HepG2 (cell line): Measurements from ENCODE around the gene SNAI3. TPM values are rescaled to one million over a fixed set of nuclear protein-coding genes. Genes with fewer than 3 reads are reported as not detected.

Experiments used
- CBX5 ChIP-seq: sonication (generic); formaldehyde crosslinking; IDR thresholded peaks from 2 replicates; pipeline ENCODE4 v1.4.0; 2020; ENCODE audit warnings: missing genetic modification reagents, borderline replicate concordance
- CCDC6 ChIP-seq: sonication (generic); formaldehyde crosslinking; IDR thresholded peaks from 2 replicates; pipeline ENCODE4 v1.8.1; 2022; ENCODE audit warnings: mild to moderate bottlenecking, missing genetic modification reagents, moderate library complexity
- CREB1 ChIP-seq, 2 experiments: fragments of 450-650 bp in 1 of 2; IDR thresholded peaks; 2 replicates each; pipeline ENCODE4 v1.6.1; 2016 to 2017; ENCODE audit warnings: control low read depth in 1 of 2, mild to moderate bottlenecking in 1 of 2, missing compliant biosample characterization in 1 of 2, missing genetic modification characterization in 1 of 2
- GFI1 ChIP-seq: sonication (generic); formaldehyde crosslinking; IDR thresholded peaks from 2 replicates; pipeline ENCODE4 v1.5.0; 2020; ENCODE audit warnings: missing genetic modification reagents, mild to moderate bottlenecking, borderline replicate concordance
- GTF2F1 ChIP-seq: fragments of 150-350 bp; IDR thresholded peaks from 2 replicates; pipeline ENCODE4 v1.6.1; 2014; ENCODE audit warnings: low read length
- HOXA3 ChIP-seq: sonication (generic); formaldehyde crosslinking; IDR thresholded peaks from 2 replicates; pipeline ENCODE4 v1.5.0; 2020; ENCODE audit warnings: missing genetic modification reagents
- HOXA7 ChIP-seq: sonication (generic); formaldehyde crosslinking; IDR thresholded peaks from 2 replicates; pipeline ENCODE4 v1.8.1; 2022; ENCODE audit warnings: mild to moderate bottlenecking, missing genetic modification reagents, moderate library complexity
- MAF1 ChIP-seq: sonication (generic); formaldehyde crosslinking; IDR thresholded peaks from 2 replicates; pipeline ENCODE4 v1.5.0; 2020; ENCODE audit warnings: missing genetic modification reagents, borderline replicate concordance
- SATB2 ChIP-seq: sonication (generic); formaldehyde crosslinking; IDR thresholded peaks from 2 replicates; pipeline ENCODE4 v1.5.0; 2020; ENCODE audit warnings: missing genetic modification reagents
- SMC3 ChIP-seq: IDR thresholded peaks from 2 replicates; pipeline ENCODE4 v1.6.1; 2011; ENCODE audit warnings: low read length, improper control_type of control experiment
- ZNF33B ChIP-seq: sonication (generic); formaldehyde crosslinking; IDR thresholded peaks from 2 replicates; pipeline ENCODE4 v1.5.1; 2020; ENCODE audit warnings: mild to moderate bottlenecking, missing genetic modification reagents
- ZNF678 ChIP-seq: sonication (generic); formaldehyde crosslinking; IDR thresholded peaks from 2 replicates; pipeline ENCODE4 v1.4.0; 2020; ENCODE audit warnings: mild to moderate bottlenecking, missing genetic modification reagents
- ZNF788 ChIP-seq: sonication (generic); formaldehyde crosslinking; IDR thresholded peaks from 2 replicates; pipeline ENCODE4 v1.5.0; 2020; ENCODE audit warnings: mild to moderate bottlenecking, missing genetic modification reagents, borderline replicate concordance
- polyA plus RNA-seq, 8 experiments: library from polyadenylated mRNA; depleted of rRNA in 3 of 8; stranded (reverse) in 7 of 8; unstranded in 1 of 8; fragments of >200 nt; fragmentation: Illumina TruSeq in 4 of 8; extraction: Trizol in 4 of 8; gene quantifications; 2 replicates each; pipeline versions ENCODE4 v1.2.1 to v1.2.3, GENCODE V29; 2011 to 2016; ENCODE audit warnings: low read depth in 4 of 8, missing spikeins in 1 of 8, mixed read lengths in 1 of 8; ENCODE audit not compliant: insufficient read depth in 1 of 8
- total RNA-seq, 5 experiments: library from RNA; depleted of rRNA; stranded (reverse); fragments of >200 nt; fragmentation: Illumina TruSeq; extraction: Trizol; gene quantifications; 2 replicates each; pipeline ENCODE4 v1.2.3, GENCODE V29; 2016; ENCODE audit warnings: low read depth in 1 of 5
- TF ChIP-seq, protein P1 (sequence below): sonication (generic); formaldehyde crosslinking; IDR thresholded peaks from 2 replicates; pipeline ENCODE4 v1.4.0; 2020; ENCODE audit warnings: mild to moderate bottlenecking, low read depth, missing genetic modification reagents
- TF ChIP-seq, protein P2 (sequence below): sonication (generic); formaldehyde crosslinking; IDR thresholded peaks from 2 replicates; pipeline ENCODE4 v1.4.0; 2020; ENCODE audit warnings: missing genetic modification reagents, borderline replicate concordance
- TF ChIP-seq, protein P3 (sequence below): sonication (generic); formaldehyde crosslinking; IDR thresholded peaks from 2 replicates; pipeline ENCODE4 v1.8.0; 2022; ENCODE audit warnings: mild to moderate bottlenecking, missing genetic modification reagents; ENCODE audit not compliant: insufficient replicate concordance

SNAI3 gene
- total and polyA plus RNA-seq, 2 of the 13 experiments (the other 11 are each of a cell fraction or from before 2014, with no cell fraction given): 0.09 to 0.18 TPM

- TF ChIP-seq GTF2F1: no peak
- TF ChIP-seq, protein P1, sequence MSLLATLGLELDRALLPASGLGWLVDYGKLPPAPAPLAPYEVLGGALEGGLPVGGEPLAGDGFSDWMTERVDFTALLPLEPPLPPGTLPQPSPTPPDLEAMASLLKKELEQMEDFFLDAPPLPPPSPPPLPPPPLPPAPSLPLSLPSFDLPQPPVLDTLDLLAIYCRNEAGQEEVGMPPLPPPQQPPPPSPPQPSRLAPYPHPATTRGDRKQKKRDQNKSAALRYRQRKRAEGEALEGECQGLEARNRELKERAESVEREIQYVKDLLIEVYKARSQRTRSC (CRISPR knock-in tag): no peak
- no peak; the same call in 1 of the 2 replicates for TF ChIP-seq GFI1 (CRISPR knock-in tag)
- TF ChIP-seq CBX5 (CRISPR knock-in tag): no peak; the same call in 1 of the 2 replicates
- TF ChIP-seq MAF1 (CRISPR knock-in tag): no peak
- TF ChIP-seq, protein P2, sequence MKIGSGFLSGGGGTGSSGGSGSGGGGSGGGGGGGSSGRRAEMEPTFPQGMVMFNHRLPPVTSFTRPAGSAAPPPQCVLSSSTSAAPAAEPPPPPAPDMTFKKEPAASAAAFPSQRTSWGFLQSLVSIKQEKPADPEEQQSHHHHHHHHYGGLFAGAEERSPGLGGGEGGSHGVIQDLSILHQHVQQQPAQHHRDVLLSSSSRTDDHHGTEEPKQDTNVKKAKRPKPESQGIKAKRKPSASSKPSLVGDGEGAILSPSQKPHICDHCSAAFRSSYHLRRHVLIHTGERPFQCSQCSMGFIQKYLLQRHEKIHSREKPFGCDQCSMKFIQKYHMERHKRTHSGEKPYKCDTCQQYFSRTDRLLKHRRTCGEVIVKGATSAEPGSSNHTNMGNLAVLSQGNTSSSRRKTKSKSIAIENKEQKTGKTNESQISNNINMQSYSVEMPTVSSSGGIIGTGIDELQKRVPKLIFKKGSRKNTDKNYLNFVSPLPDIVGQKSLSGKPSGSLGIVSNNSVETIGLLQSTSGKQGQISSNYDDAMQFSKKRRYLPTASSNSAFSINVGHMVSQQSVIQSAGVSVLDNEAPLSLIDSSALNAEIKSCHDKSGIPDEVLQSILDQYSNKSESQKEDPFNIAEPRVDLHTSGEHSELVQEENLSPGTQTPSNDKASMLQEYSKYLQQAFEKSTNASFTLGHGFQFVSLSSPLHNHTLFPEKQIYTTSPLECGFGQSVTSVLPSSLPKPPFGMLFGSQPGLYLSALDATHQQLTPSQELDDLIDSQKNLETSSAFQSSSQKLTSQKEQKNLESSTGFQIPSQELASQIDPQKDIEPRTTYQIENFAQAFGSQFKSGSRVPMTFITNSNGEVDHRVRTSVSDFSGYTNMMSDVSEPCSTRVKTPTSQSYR (CRISPR knock-in tag): peak; percentile 54; the same call in 1 of the 2 replicates
- TF ChIP-seq ZNF33B (CRISPR knock-in tag): 0 out of 2 replicates have a peak, but pooled peaks have one; percentile 47
- TF ChIP-seq HOXA3 (CRISPR knock-in tag): peak; percentile 87
- peak; percentile 56; the same call in 1 of the 2 replicates for TF ChIP-seq CCDC6 (CRISPR knock-in tag)
- TF ChIP-seq, protein P3, sequence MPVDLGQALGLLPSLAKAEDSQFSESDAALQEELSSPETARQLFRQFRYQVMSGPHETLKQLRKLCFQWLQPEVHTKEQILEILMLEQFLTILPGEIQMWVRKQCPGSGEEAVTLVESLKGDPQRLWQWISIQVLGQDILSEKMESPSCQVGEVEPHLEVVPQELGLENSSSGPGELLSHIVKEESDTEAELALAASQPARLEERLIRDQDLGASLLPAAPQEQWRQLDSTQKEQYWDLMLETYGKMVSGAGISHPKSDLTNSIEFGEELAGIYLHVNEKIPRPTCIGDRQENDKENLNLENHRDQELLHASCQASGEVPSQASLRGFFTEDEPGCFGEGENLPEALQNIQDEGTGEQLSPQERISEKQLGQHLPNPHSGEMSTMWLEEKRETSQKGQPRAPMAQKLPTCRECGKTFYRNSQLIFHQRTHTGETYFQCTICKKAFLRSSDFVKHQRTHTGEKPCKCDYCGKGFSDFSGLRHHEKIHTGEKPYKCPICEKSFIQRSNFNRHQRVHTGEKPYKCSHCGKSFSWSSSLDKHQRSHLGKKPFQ: peak; percentile 32
- no peak for TF ChIP-seq SMC3
- peak; percentile 58; the same call in 1 of the 2 replicates for TF ChIP-seq ZNF788 (CRISPR knock-in tag)
- TF ChIP-seq ZNF678 (CRISPR knock-in tag): no peak
- TF ChIP-seq CREB1 (IDR thresholded peaks at IDR 0.05): peak; percentile 74
- no peak for TF ChIP-seq CREB1 (CRISPR knock-in tag; IDR thresholded peaks at IDR 0.05)
- 0 out of 2 replicates have a peak, but pooled peaks have one; percentile 57 for TF ChIP-seq SATB2
- TF ChIP-seq HOXA7 (CRISPR knock-in tag): no peak
These were observed 14.6 kb upstream of the SNAI3 start (continued) for GRCh38 chr16:88700636-88701482.
